ENCODE results near the gene KCTD11. TPM values are rescaled to one million over a fixed set of nuclear protein-coding genes. Genes with fewer than 3 reads are reported as not detected.
A peak's percentile ranks its signal among the peaks of the same experiment; 100 is the strongest.

The KCTD11 gene
- total and polyA plus RNA-seq, 2 of the 13 experiments (the other 11 are each of a cell fraction or from before 2014, with no cell fraction given) = 1.6 to 2.6 TPM

- TF ChIP-seq MEF2D (CRISPR knock-in tag; IDR thresholded peaks at IDR 0.05) (no peak), ZNF773 (CRISPR knock-in tag; IDR thresholded peaks at IDR 0.05; ENCODE audit: borderline replicate concordance) (no peak), CTCF (CRISPR knock-in tag; IDR thresholded peaks at IDR 0.05) (peak; percentile 26), ARID4A (CRISPR knock-in tag; IDR thresholded peaks at IDR 0.05; ENCODE audit: borderline replicate concordance) (peak; percentile 95), KLF16 (CRISPR knock-in tag; IDR thresholded peaks at IDR 0.05) (peak in 1 of 2 experiments; percentile 82; a peak in 2 of 4 replicates), ZNF550 (CRISPR knock-in tag; IDR thresholded peaks at IDR 0.05; ENCODE audit: borderline replicate concordance) (no peak), HBP1 (CRISPR knock-in tag; IDR thresholded peaks at IDR 0.05; ENCODE audit: low read depth) (0 out of 2 replicates have a peak, but pooled peaks have one; percentile 70), GABPB1 (CRISPR knock-in tag; IDR thresholded peaks at IDR 0.05) (peak; percentile 97), SKIL (CRISPR knock-in tag; IDR thresholded peaks at IDR 0.05; ENCODE audit: borderline replicate concordance) (peak; percentile 52; the same call in 1 of the 2 replicates), USF2 (IDR thresholded peaks at IDR 0.05; ENCODE audit: low read depth, low read length) (no peak), USF2 (CRISPR knock-in tag; IDR thresholded peaks at IDR 0.05; ENCODE audit: borderline replicate concordance) (no peak), ETS1 (CRISPR knock-in tag; IDR thresholded peaks at IDR 0.05) (no peak), ZBTB42 (CRISPR knock-in tag; IDR thresholded peaks at IDR 0.05) (no peak)
Measured at GRCh38 chr17:7314719-7315569, 37.0 kb upstream of the KCTD11 start, which contains the start of gene GPS2 (continued).
